Measurements from ENCODE around the gene USP20.
"Not testable (repeated sequence)": the region's sequence is repeated elsewhere in the genome, so short reads cannot be mapped to it uniquely, and the experiment has no call there.

Gene USP20

GRCh38 chr9:129835128-129835859, at the start of gene USP20, which contains the start of gene C9orf78:
Gene USP20, plus strand, starts transcription at chr9:129835458. Its CDS starts 17,098 bp downstream, at chr9:129852556.
Gene C9orf78, minus strand, starts transcription at chr9:129835275. Its CDS starts 54 bp downstream, at chr9:129835221.
- peak; percentile 91 for DNase-seq (ENCODE audit: low read depth)

- no peak for DNase-seq (ENCODE audit: low read depth)
Observed at GRCh38 chr9:129785866-129786265, 49.4 kb upstream of the USP20 start.

- no peak for DNase-seq (ENCODE audit: low read depth)
Observed at GRCh38 chr9:129786481-129786880, 48.8 kb upstream of the USP20 start.

GRCh38 chr9:129794549-129794948, 40.7 kb upstream of the USP20 start:
- no peak for DNase-seq (ENCODE audit: low read depth)

GRCh38 chr9:129796029-129796428, 39.2 kb upstream of the USP20 start:
- not testable (repeated sequence) for DNase-seq (ENCODE audit: low read depth)

GRCh38 chr9:129798973-129799372, 36.3 kb upstream of the USP20 start:
- DNase-seq (ENCODE audit: low read depth), result no peak

GRCh38 chr9:129801504-129801903, 33.8 kb upstream of the USP20 start:
- no peak for DNase-seq (ENCODE audit: low read depth)

- DNase-seq (ENCODE audit: low read depth), result peak; percentile 86
Observed at GRCh38 chr9:129802833-129803675, 32.2 kb upstream of the USP20 start, which contains the start of gene TOR1B. Gene TOR1B, plus strand, starts transcription at chr9:129803184. Its CDS starts 29 bp downstream, at chr9:129803213.

- no peak for DNase-seq (ENCODE audit: low read depth)
Observed at GRCh38 chr9:129803676-129804060, 31.6 kb upstream of the USP20 start.

GRCh38 chr9:129806061-129806460, 29.2 kb upstream of the USP20 start:
- no peak for DNase-seq (ENCODE audit: low read depth)

GRCh38 chr9:129809346-129809745, 25.9 kb upstream of the USP20 start:
- no peak for DNase-seq (ENCODE audit: low read depth)

GRCh38 chr9:129810116-129810515, 25.1 kb upstream of the USP20 start:
- DNase-seq (ENCODE audit: low read depth), result no peak

GRCh38 chr9:129810788-129811187, 24.5 kb upstream of the USP20 start:
- no peak for DNase-seq (ENCODE audit: low read depth)

GRCh38 chr9:129811967-129812363, 23.3 kb upstream of the USP20 start:
- DNase-seq (ENCODE audit: low read depth), result no peak

- DNase-seq (ENCODE audit: low read depth), result no peak
Observed at GRCh38 chr9:129812385-129812784, 22.9 kb upstream of the USP20 start.

GRCh38 chr9:129813661-129814060, 21.6 kb upstream of the USP20 start:
- no peak for DNase-seq (ENCODE audit: low read depth)

- no peak for DNase-seq (ENCODE audit: low read depth)
Observed at GRCh38 chr9:129814432-129815223, 20.6 kb upstream of the USP20 start.

- no peak for DNase-seq (ENCODE audit: low read depth)
Observed at GRCh38 chr9:129815278-129815677, 20.0 kb upstream of the USP20 start.

GRCh38 chr9:129816501-129817435, 18.5 kb upstream of the USP20 start:
- no peak for DNase-seq (ENCODE audit: low read depth)

GRCh38 chr9:129822898-129823541, 12.2 kb upstream of the USP20 start:
- no peak for DNase-seq (ENCODE audit: low read depth)

GRCh38 chr9:129823542-129823934, 11.7 kb upstream of the USP20 start:
- DNase-seq (ENCODE audit: low read depth), result no peak
